T-helper 2 cell (primary cell): Measurements from ENCODE around the gene EXOSC9.
A peak's percentile ranks its signal among the peaks of the same experiment; 100 is the strongest.

ENCODE experiments used
- DNase-seq, 5 experiments: peaks; one replicate each; pipeline versions ENCODE4 v3.0.0 to v3.0.0-alpha.2; 2012 to 2022

Gene EXOSC9

DNA sequence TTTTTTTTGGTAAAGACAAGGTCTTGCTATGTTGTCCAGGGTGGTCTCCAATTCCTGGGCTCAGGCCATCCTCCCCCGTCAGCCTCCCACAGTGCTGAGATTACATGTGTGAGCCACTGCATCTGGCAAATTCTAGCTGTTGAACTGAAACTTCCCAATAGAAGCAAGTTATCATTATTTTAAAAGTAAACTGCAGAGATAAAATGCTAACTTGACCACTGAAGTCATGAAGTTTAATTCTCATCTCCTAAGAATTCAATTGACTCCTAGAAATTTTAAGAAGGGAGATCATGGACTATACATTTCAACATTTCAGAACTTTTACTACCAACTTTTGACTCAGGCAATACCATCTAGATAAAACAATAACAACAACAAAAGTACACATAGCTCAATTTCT lies 11.7 kb upstream of the EXOSC9 start:
- no peak for DNase-seq

DNA sequence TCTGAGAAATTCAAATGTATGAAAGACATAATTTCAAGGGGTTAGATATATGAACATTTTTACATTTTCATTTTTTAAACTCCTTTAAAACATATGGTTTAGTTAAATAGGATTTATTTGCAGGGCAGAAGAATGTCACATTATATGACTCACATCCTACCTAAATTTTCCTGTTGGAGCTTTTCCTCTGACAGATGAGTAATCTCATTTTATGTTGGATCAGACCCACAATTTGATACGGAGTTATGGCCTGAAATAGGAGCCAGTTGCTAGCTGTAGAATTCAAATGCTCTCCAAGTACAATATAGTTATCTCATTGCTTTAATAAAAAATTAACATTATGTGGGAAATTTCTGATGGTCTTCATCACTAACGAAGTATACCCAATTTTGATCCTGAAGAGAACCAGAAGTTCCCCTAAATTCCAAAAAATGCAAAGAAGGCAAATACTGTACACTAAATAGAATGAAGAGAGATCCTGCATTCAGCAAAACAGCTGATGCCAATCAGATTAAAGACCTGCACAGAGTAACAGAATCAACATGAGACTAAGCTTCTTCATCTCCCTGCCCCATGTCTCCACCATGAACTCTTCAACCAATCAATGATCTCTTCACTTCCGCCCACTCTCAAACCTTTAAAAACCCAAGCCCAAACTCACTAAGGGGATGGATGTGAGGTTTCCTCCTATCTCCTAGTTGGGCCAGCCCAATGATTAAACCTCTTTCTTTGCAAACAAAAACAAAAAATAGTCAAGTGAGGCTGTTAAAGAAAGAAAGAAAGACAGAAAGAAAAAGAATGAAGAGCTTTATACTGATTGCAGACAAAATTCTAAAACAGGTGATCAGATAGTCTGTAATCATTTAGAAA lies 10.9 kb upstream of the EXOSC9 start:
- DNase-seq = no peak

DNA sequence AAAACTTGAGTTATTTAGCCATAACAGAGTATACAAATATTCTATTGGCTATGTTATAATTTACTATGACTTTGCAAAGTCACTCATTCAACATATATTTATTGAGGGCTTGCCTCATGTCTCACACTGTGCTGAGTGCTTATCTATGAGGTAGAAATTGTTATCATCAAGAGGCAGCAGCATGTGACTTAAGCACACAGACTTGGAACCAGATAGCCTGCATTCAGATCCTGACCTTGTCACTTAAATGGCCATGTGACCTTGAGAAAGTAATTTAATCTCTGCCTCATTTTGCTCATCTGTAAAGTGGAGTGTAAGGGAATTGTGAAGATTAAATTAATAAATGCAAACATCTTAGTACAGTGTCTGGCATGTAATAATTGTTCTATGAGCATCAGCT lies 10.1 kb upstream of the EXOSC9 start:
- no peak for DNase-seq

DNA sequence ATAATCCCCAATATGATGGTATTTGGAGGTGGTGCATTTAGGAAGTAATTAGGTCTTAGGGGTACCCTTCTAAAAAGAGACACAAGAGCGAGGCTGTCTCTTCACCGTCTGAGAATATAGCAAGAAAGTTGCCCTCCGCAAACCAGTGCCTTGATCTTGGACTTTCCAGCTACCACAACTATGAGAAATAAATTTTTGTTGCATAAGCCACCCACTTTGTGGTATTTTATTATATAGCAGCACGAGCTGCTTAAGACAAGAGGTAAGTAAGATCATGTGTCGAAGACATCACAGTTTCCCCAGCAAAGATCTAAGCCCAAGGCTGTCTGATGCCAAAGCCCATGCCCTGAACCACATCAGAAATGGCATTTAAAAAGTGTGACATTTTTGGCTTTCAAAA lies 9.6 kb upstream of the EXOSC9 start:
- DNase-seq = no peak

DNA sequence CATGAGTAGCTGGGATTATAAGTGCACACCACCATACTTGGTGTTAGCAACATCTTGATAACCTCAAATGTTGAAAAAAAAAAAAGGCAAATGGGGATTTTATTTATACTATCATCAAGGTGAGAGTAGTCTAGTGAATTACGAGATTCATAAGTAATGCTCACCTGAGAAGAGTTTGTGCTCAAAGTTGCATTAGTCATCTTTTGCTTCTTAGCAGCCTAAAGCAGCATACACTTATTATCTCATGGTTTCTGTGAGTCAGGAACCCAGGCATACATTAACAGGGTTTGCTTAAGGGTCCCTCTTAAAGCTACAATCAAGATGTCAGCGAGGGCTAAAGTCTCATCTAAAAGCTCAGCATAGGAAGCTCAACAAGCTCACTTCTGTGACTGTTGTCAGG lies 8.2 kb upstream of the EXOSC9 start:
- no peak for DNase-seq

DNA sequence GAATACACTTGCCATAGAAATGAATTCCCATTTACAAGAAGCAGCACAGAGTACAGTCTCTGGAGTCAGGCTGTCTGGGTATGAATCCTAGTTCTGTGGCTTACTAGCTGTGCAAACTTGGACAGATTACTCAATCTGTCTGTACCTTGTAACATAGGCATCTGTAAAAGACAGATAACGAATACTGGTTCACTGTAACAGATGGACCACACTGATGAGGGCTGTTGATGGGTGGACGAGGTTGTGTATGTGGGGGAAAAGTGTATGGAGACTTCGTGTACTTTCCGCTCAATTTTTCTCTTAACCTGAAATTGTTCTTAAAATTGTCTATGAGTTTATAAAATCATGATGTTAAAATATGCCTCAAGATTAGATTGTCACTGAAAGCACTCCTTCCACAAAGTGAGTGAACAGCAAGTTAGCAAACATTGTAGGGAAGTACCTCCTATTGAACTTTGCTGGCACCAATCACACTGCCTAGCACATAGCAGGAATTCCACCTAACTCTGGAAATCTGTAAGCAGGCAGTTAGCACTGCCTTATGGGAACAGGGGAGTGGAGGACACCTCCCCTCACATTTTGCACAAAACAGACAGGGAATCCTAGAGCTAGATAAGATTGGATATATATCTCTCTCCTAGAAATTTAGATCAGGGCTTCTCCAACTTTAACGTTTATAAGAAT lies 6.5 kb upstream of the EXOSC9 start:
- no peak for DNase-seq

DNA sequence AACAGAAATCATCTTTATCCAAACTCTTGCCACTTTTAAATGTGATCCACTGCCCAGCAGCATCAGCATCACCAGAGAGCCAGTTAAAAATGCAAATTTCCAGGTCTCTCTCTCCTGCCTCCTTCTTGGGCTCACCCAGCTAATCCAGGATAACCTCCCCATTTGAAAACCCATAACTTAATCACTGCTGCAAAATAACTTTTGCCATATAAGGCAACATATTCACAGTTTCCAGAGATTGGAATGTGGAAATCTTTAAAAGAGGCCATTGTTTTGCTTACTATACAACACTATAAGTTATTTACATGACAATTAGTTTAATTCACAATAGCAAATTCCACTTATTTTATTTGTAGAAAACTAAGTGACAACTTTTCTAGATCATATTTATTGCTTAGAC lies 4.8 kb upstream of the EXOSC9 start:
- no peak for DNase-seq

DNA sequence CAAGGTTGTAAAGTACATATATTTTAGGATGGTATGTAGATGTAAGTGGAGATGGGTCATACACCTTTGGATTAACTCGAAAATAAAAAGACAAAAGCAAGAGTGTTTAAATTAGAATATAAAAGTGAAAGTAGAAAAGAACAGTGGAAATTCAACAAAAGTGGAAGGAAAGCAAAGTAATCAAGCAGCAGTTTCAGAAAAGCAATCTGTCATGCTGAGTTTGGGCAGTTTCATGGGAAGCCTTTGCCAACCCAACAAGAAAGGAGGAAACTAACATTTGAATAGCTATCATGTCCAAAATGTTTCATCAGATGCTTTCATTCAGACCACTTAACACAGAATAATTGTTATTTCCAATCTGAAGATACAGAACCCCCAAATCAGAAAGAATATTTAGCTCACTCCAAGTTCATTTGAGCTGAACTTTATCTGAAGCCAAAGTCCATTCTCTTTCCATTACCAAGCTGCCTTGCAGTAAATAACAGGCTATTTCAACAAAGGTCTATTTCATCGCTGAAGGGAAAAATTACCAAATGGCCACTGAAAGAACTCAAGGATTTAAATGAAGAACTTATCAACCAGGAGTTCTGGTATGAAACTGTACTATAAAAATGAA lies 1.8 kb upstream of the EXOSC9 start:
- no peak for DNase-seq

DNA sequence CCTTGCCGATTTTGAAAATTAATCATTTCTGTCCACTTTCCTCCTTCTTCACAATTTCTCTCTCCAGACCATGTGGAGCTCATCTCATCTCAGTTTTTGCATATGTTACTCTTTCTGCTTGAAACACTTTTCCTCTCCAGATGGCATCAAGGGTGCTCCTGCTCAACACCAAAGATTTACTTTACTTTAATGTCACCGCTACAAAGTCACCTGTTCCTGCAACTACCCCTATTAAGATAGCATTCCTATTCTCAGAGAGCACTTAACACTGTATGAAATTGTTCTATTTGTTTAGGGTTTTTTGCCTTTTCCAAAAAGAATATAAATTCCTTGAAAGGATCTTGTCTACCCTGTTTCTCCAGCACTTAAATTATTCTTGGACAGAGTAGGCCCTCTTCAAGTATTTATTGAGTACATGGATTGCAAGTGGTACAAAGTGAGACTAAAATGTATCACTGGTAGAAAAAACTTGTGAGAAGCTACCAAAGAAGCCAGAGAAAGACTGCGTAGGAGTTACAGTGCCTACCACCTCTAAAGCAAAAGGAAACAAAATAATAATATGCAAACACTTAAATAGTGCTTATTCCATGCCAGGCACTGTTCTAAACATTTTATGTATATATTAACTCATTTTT lies 1.1 kb upstream of the EXOSC9 start:
- DNase-seq = no peak

DNA sequence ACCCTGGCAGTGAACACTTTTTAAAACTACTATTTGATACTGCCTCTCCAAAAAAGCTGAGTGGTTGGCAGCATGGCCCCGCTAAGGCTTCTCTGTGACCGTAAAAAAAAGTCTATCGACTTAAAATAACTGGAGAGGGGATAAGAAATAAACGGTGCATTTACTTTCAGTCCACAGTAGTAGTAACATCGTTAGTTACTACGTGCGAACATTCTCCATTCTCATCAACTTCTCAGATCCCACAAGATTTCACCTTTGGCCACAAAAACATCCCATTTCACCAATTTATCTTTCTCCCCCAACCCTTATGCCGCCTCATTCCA lies 524 bp upstream of the EXOSC9 start:
- DNase-seq = no peak

DNA sequence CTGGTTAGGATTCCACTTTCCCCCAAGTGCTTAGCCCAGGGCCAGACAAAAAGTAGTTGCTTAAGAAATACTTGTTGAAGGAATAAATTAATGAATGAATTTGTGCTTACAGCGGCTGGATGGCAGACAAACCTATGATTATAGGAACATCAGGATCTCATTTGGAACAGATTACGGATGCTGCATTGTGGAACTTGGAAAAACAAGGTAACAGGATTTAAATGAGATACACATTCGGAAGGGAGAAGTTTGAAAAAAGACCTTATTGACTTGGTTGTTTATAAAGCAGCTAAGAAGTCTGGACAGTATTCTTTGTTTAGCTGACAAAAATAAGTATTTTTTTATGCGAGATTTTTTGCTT lies 572 bp downstream of the EXOSC9 start:
- DNase-seq = no peak

DNA sequence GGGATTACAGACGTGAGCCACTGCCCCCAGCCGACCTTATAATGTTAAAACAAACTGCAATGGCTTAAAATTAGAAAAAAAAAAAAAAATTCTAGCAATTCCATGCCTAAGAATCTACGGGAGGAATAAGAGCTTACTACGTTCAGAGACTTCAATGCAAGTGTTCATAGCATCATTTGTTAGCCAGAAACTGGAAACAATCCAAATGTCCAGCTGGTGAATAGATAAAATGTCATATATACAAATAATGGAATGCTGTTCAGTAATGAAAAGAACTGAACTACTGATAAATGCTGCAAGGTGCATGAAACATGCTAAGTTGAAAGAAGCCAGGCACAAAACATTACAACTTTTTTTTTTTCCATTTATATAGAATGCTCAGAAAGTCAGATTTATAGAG lies 5.3 kb downstream of the EXOSC9 start:
- DNase-seq = no peak

DNA sequence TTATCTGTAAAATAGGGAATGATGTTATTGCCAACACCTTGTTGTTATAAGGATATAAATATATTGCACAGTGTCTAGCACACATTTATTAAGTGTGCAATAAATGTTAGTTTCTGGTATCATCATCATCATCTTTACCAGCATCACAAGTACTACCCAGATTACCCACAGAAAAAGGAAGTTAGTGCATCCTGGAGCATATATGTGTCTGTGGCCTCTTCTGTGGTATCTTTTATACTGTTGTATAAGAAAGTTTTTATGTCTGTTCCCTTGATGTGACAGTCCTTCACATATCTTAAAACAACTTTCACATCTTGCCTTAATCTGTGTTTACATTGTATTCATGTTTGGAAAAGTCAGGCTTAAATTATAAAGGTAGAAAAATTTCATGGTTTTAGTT lies 10.0 kb downstream of the EXOSC9 start:
- peak in 1 of 5 experiments; percentile 67 for DNase-seq

DNA sequence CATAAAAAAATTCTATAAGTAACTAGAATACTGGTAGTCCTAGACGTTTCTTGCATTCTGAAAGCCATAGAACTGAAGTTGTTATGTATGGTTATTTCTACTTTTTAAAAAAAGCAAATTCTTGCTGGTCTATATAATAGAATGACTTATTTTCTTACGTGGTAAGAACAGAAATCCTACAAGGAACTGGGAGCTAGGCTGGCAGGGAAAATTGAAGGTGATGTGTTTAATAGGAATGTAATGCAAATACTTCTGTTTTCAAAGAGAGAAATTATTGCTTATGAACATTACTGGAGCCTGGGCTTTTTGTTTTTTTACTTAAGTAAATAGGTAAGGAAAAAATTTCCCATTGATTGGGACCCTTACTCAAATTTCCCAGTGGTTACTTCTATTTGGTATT lies 13.6 kb downstream of the EXOSC9 start:
- no peak for DNase-seq

DNA sequence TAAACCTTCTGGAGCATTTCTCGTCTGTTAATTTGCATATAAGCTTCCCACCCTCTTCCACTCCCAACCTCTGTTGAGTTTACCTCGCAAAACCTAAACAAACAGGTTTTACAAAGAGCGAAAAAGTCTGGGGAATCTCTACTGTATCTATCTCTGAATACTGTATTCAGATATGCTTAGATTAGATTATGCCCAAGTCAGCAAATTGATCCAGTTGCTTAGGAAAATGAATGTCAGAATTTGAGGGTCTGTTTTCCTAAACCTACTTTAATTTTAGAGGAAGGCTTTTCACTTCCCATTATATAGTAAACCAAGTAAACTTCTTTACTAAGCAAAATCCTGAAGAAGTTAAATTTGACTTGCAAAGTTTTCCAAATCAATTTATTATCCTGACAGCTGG lies 15.9 kb downstream of the EXOSC9 start:
- DNase-seq = no peak

DNA sequence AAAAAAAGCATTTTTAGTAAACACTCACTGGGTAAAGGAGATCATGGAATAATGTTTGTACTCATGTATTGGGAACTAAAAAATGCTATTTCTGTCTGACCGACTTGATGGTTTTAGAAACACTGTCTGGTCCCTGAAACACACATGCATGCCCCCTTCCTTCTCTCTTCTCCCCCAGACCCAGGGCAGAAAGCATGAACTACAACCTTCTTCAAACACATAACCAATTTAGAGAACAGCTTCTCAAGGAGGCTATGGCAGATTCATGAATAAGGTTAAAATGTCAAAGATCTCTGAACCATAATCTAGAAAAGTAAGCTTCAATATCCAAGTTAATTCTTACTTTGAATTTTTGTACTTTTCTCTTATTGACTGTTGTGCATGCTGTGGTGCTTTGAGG lies 16.6 kb downstream of the EXOSC9 start:
- DNase-seq = no peak

DNA sequence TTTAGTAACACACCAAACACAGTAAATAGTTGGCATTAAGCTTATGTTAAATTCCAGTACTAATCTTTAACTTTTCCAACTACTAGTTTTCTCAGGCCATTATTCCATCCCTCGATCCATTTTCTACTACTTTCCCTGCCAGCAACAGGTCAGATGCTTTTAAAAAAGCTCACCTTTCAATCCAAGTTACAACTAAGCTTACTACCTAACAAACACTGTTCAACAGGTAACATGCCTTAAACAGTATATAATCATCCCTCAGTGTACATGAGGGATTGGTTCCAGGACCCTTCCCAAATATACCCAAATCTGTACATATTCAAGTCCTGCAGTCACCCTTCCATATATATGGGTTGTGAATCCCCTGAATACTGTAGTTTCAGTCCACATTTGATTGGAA lies 17.1 kb downstream of the EXOSC9 start:
- no peak for DNase-seq

DNA sequence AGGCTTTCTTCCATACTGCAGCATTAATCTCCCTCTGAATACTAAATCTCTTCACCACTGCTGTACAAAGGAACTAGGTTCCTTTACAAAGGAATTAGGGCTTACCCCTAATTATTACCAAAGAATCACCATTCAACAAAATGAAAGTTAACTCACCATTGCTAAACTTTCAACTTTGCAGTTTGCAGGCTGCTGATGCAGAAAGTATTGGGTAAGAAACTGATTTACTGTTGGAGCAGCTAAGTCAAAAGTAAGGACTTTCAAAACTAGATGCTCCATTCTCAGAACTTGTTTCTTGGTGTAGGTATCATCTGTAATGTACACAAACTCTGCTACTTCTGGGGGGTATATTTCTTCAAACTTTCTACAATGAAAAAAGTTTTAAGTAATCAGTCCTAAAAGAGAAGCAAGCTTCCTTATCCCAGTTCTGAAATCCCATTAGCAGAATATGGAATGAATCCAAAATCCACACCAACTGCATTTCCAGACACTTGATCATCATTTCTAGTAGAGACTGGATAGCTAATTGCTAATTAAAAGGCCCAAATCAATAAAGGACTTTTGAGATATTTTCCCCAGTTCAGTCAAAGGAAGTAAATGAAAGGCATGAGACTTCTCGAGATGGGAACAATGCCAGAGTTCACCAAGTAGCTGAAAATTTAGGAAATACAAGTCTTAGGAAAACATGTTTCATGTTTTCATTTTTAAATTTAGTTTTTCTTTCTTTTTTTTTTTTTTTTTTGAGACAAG lies 18.3 kb downstream of the EXOSC9 start:
- DNase-seq = no peak

DNA sequence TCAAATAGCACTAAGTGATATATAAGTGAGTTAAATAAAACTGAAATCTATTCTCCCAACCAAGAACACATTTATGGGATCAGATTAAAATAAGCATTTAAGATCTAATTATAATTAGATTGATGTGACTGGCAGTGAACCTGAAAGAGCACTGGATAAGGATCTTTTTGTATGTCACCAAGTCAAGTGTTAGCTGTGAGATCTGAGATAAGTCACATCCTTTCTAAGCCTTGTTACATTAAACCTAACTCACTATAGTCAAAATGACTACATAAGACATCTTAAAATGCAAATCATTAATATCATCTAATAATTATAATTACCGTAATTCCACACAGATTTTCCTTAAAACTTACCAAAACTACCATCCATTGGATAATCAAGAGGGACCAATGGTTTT lies 20.9 kb downstream of the EXOSC9 start:
- DNase-seq = peak in 1 of 5 experiments; percentile 70

DNA sequence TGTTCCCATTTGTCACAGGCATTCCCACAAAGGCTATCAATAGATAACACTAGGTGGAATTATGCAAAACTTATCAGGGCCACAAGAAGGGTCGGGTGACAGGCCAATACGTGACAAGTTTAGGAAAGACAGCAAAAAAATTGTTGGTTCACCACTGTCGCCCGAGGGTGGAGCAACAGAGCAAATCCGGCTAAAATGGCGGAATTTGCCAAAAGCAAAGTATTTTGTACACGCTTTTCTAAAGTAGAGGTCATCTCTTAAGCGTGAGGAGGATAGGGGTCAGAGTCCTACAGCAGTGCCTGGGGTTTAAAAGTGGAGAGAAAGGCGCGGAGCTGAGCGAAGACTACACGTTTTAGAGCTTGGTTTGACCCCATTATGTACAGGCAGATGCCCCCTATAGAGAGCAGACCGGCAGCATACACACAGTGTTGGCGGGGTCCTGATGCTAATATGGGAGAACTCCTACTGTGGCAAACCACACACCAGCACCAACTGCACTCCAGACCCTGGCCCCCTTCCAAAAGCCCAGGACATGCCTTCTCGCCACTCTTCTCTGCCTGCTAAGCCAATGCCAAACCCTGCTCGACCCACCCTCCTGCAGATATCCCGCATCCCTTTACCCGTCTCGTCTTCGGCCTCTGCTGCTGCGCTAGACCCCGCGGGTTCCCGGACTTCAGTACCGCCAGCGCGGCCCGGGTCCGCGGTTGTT lies 21.8 kb downstream of the EXOSC9 start:
- peak in 4 of 5 experiments; percentile 6 to 75 (median 11) for DNase-seq

DNA sequence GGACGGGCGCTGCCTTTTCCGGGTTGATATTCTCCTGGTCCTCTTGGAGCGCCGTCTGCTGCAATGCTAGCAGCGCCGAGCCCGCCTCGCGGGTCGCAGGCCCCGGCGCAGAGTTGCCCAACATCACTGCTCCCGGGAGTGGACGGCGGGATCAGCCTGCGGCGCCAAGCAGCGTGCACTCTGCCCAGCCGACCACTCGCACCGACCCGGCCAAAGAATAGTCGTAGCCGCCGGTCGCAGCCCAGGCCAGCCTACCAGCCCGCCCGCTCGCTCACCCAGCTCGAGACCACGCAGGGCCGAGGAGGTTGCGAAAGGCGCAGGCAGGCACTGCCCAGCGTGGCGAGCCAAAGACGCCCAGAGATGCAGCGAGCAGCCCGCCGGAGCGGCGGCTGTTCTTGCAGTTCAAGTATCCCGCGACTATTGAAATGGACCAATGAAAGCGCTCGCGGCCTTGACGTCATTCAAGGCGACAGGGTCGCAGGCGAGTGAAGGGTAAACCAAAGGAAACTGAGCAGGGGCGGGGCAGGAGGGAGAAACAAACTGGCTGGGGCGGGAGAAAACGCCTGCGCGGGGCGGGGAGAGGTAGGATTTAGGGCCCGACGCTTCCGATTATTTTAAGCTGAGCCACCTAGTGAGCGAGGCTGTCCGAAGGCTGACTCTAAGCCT lies 22.5 kb downstream of the EXOSC9 start, which contains the start of gene CCNA2:
Gene CCNA2, minus strand, starts transcription at position 379 of the 666 bp plus-strand sequence. Its CDS starts 255 bp downstream, at position 124.
- DNase-seq = peak; percentile 86 to 98 (median 92)

DNA sequence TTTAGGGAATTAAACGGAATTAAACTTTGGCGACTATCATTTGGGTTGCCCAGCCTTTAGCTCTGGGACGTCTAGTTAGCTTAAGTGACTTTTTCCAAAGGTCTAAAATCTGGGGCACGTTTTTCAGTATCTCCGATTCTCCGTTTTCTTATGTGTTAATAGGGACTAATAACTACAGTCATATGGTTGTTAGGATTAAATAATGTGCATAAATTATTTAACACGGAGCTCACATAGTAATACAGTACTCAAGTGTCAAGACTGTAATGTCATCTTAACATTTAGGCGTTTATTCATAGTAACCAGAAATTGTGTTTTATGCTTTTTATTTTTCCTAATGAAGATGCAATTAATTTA lies 23.0 kb downstream of the EXOSC9 start:
- no peak for DNase-seq
